Stimulated activated CD8-positive, alpha-beta memory T cell treated with anti-CD3 and anti-CD28 coated beads, Interleukin-2, amount 100 ng/mL, for 1 hour (primary cell): ENCODE measurements around the gene PRSS1.

Source experiments
- DNase-seq, 2 donors: peaks; one replicate each; pipeline ENCODE4 v3.0.0-alpha.2; 2020; ENCODE audit warnings: low read depth in 2 of 2

Gene PRSS1

DNA sequence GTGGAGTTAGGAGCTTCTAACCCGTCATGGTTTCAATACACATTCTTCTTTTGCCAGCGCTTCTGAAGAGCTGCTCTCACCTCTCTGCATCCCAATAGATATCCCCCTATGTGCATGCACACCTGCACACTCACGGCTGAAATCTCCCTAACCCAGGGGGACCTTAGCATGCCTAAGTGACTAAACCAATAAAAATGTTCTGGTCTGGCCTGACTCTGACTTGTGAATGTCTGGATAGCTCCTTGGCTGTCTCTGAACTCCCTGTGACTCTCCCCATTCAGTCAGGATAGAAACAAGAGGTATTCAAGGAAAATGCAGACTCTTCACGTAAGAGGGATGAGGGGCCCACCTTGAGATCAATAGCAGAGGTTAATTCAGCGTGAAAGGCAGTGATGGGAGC is 43.9 kb downstream of the PRSS1 start:
- DNase-seq: no peak

DNA sequence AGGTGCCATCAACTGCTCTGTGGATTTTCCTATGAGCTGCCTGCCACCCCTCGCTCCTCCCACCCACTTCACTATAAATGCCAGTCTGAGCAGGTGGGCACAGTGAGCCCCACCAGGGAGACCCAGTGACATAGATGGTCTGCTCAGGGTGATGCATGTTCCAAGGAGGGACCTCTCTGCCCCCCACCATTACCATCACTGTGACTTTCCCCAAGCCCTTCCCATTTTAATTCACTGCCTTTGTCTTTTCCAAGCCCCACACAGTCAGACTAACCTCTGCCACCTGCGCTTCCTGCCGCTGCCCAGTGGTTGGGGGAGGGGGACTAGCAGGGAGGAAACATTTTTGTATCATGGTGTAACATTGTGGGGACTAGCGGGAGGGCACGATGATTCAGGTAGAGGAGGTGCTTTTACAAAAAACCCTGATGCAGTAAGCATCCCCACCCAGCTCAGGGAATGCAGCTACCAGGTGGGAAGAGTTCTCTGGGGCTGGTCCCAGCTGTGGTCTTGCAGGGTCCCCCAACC is 46.1 kb downstream of the PRSS1 start:
- no peak for DNase-seq

DNA sequence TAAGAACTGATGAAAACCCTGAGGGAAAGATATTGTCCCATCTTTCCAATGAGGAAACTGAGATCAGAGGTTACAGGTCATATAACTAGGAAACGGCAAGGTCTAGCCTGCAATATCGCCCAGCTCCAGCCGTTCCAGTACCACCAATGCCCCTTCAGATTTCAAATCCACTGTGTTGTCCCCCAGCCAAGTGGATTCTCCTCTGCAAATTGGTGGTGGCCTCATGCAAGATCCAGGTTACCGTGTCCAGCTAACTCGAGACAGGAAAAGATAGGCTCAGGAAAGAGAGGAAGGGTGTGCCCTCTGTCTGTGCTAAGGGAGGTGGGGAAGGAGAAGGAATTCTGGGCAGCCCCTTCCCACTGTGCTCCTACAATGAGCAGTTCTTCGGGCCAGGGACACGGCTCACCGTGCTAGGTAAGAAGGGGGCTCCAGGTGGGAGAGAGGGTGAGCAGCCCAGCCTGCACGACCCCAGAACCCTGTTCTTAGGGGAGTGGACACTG is 46.8 kb downstream of the PRSS1 start:
- DNase-seq: no peak

DNA sequence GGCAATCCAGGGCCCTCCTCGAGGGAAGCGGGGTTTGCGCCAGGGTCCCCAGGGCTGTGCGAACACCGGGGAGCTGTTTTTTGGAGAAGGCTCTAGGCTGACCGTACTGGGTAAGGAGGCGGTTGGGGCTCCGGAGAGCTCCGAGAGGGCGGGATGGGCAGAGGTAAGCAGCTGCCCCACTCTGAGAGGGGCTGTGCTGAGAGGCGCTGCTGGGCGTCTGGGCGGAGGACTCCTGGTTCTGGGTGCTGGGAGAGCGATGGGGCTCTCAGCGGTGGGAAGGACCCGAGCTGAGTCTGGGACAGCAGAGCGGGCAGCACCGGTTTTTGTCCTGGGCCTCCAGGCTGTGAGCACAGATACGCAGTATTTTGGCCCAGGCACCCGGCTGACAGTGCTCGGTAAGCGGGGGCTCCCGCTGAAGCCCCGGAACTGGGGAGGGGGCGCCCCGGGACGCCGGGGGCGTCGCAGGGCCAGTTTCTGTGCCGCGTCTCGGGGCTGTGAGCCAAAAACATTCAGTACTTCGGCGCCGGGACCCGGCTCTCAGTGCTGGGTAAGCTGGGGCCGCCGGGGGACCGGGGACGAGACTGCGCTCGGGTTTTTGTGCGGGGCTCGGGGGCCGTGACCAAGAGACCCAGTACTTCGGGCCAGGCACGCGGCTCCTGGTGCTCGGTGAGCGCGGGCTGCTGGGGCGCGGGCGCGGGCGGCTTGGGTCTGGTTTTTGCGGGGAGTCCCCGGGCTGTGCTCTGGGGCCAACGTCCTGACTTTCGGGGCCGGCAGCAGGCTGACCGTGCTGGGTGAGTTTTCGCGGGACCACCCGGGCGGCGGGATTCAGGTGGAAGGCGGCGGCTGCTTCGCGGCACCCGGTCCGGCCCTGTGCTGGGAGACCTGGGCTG is 47.5 kb downstream of the PRSS1 start:
- DNase-seq: no peak

DNA sequence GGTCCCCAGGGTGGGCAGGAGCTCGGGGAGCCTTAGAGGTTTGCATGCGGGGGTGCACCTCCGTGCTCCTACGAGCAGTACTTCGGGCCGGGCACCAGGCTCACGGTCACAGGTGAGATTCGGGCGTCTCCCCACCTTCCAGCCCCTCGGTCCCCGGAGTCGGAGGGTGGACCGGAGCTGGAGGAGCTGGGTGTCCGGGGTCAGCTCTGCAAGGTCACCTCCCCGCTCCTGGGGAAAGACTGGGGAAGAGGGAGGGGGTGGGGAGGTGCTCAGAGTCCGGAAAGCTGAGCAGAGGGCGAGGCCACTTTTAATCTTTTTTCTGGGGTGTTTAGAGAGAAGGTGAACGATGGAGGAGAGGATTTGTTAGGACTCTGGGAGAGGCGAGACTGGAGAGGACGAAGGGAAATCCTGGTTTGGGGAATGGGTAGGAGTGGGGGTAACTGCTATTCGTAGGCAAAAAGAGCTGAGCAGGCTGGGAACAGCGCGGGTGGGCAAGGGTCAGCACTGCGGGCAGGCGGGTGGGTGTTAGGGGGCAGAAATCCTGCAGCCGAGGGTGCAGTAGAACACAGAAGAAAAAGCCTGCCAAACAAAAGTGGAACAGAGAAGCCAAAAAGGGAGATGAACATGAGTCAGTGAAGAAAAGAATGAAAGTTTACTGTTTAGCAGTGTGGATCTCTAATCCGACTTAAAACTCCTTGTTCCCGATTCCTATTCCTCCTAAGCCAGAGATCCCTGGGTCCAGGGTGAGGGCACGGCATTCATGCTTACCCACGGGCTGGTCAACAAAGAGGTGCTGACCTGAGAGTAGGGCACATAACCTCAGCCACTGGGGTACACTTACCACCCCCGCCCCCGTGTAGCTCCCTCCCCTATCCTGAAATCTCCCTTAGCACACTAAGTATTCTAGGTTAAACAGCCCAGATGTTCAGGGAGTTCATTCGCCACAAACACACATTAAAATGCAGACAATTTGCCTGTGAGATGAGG is 48.4 kb downstream of the PRSS1 start:
- no peak for DNase-seq

DNA sequence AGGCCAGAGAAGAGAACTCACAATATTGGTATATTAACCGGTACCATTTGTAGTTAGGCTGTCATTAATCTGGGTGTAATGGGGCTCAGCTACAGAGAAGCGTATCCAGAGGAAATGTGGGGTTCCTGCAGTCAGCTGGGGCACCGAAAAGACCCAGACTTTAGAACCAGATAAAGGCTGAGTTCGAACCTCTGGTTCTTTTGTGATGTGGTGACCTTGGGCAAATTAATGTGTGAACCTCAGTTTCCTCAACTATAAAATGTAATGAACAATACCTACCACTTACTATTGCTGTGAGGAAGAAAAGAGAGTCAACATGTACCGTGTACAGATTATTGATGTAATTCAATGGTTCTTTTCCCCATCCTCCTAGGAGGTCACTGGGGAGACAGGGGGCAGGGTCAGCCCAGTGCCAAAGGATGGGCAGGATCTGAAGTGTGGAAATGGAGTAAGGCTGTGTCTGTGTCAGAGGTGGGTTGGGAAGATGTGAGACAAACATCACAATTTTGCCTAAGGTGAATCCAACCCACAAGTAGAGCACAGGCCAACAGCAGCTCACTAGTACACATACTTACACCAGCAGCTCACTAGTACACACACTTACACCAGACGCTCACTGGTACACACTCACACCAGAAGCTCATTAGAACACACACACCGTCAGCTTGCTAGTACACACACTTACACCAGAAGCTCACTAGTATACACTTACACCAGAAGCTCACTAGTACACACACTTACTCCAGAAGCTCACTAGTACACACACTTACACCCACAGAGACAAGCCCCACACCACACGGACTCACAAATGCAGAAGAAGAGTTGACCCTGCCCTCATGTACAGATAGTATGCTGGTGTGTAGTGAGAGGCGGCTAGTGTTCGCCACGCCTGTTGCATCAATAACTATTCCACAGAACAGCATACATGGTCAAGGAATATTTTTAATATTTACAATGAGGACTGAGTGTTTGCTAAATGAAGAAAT is 49.5 kb downstream of the PRSS1 start:
- no peak for DNase-seq

DNA sequence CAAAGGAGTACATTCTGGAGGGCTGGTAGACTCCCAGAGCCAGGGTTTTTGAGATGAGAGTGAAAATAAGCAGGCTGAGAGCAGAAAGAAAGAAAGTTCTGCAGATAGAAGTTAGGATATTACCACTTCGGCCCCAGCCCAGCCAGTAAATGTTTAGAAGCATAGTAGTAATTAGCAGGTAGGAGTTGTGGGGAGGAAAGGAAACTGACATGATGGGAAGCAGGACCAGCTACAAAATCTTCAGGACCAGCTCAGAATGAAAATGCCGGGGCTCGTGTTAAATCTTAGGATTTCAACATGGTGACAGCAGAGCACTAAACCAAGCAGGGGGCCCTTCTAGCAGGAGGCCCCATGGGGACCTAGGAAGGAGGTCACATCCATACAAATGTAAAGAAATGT is 50.2 kb downstream of the PRSS1 start:
- no peak for DNase-seq

DNA sequence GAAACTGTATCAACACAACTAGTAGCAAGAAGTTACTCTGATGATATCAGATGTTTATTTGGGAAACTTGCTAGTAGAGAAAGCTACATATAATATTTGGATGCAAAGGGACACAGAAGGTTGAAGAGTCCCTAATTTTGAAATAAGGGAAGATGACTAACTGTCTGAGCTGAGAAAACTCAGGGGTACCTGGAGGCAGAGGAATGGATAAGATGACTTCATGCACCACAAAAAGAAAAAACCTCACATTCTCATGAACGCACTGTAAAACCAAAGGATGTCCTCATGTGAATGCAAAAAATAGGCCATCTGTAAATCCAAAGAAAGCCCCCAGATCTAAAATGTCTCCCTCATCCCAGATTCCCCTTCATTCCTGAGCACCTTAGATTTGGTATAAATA is 50.8 kb downstream of the PRSS1 start:
- DNase-seq: no peak

DNA sequence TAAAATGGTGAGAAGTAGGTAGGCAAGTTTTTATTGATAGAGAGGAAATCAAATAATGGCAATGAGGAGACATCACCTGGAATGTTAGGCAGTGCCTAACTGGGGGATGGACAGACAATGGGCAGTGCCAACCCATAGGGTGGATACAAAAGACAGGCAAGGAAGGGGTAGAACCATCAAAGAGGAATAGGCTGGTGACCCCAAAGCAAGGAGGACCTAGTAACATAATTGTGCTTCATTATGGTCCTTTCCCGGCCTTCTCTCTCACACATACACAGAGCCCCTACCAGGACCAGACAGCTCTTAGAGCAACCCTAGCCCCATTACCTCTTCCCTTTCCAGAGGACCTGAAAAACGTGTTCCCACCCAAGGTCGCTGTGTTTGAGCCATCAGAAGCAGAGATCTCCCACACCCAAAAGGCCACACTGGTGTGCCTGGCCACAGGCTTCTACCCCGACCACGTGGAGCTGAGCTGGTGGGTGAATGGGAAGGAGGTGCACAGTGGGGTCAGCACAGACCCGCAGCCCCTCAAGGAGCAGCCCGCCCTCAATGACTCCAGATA is 51.5 kb downstream of the PRSS1 start:
- no peak for DNase-seq

DNA sequence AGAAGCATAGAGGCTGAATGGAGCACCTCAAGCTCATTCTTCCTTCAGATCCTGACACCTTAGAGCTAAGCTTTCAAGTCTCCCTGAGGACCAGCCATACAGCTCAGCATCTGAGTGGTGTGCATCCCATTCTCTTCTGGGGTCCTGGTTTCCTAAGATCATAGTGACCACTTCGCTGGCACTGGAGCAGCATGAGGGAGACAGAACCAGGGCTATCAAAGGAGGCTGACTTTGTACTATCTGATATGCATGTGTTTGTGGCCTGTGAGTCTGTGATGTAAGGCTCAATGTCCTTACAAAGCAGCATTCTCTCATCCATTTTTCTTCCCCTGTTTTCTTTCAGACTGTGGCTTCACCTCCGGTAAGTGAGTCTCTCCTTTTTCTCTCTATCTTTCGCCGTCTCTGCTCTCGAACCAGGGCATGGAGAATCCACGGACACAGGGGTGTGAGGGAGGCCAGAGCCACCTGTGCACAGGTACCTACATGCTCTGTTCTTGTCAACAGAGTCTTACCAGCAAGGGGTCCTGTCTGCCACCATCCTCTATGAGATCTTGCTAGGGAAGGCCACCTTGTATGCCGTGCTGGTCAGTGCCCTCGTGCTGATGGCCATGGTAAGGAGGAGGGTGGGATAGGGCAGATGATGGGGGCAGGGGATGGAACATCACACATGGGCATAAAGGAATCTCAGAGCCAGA is 52.5 kb downstream of the PRSS1 start:
- DNase-seq: no peak

DNA sequence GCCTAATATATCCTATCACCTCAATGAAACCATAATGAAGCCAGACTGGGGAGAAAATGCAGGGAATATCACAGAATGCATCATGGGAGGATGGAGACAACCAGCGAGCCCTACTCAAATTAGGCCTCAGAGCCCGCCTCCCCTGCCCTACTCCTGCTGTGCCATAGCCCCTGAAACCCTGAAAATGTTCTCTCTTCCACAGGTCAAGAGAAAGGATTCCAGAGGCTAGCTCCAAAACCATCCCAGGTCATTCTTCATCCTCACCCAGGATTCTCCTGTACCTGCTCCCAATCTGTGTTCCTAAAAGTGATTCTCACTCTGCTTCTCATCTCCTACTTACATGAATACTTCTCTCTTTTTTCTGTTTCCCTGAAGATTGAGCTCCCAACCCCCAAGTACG is 53.0 kb downstream of the PRSS1 start:
- no peak for DNase-seq
